HepG2 (cell line): Measurements from ENCODE around the gene LRRC45. TPM values are rescaled to one million over a fixed set of nuclear protein-coding genes. Genes with fewer than 3 reads are reported as not detected.

Source experiments
- ATM ChIP-seq: fragments of 450-650 bp; IDR thresholded peaks from 2 replicates; pipeline ENCODE4 v1.7.1; 2017; ENCODE audit warnings: mild to moderate bottlenecking, borderline replicate concordance
- CEBPG ChIP-seq: IDR thresholded peaks from 2 replicates; pipeline ENCODE4 v1.6.1; 2016
- JDP2 ChIP-seq: sonication (generic); formaldehyde crosslinking; IDR thresholded peaks from 2 replicates; pipeline ENCODE4 v1.8.1; 2022; ENCODE audit warnings: missing genetic modification reagents, borderline replicate concordance
- KLF11 ChIP-seq: IDR thresholded peaks from 2 replicates; pipeline ENCODE4 v1.6.1; 2016; ENCODE audit warnings: missing compliant biosample characterization
- KMT2B ChIP-seq: IDR thresholded peaks from 2 replicates; pipeline ENCODE4 v1.6.1; 2016; ENCODE audit warnings: missing genetic modification reagents, missing compliant biosample characterization
- MBNL3 ChIP-seq: fragments of 250-450 bp; sonication (Bioruptor Pico); conservative IDR thresholded peaks from 2 replicates; pipeline ENCODE4 v1.8.0; 2022; ENCODE audit warnings: mild to moderate bottlenecking, inconsistent platforms
- MED13 ChIP-seq: sonication (generic); formaldehyde crosslinking; IDR thresholded peaks from 2 replicates; pipeline ENCODE4 v1.5.0; 2020; ENCODE audit warnings: missing genetic modification reagents
- MXD4 ChIP-seq: IDR thresholded peaks from 2 replicates; pipeline ENCODE4 v1.6.1; 2016; ENCODE audit warnings: mild to moderate bottlenecking, missing biosample characterization, missing genetic modification reagents
- NKX3-1 ChIP-seq: sonication (generic); formaldehyde crosslinking; IDR thresholded peaks from 2 replicates; pipeline ENCODE4 v1.5.0; 2020; ENCODE audit warnings: missing genetic modification reagents
- PCBP1 ChIP-seq: fragments of 200-400 bp; formaldehyde crosslinking; IDR thresholded peaks from 2 replicates; pipeline ENCODE4 v1.6.1; 2017; ENCODE audit warnings: mild to moderate bottlenecking, low read depth, low read length, borderline replicate concordance
- PHF20 ChIP-seq: sonication (generic); formaldehyde crosslinking; IDR thresholded peaks from 2 replicates; pipeline ENCODE4 v1.5.0; 2020; ENCODE audit warnings: mild to moderate bottlenecking, missing genetic modification reagents
- PHF21A ChIP-seq: sonication (generic); formaldehyde crosslinking; IDR thresholded peaks from 2 replicates; pipeline ENCODE4 v1.5.0; 2020; ENCODE audit warnings: mild to moderate bottlenecking, missing genetic modification reagents
- SAP130 ChIP-seq: IDR thresholded peaks from 2 replicates; pipeline ENCODE4 v1.6.1; 2016; ENCODE audit warnings: low read depth
- ZBTB20 ChIP-seq: sonication (generic); formaldehyde crosslinking; IDR thresholded peaks from 2 replicates; pipeline ENCODE4 v1.8.1; 2023; ENCODE audit warnings: missing genetic modification reagents, low read depth, mild to moderate bottlenecking, borderline replicate concordance
- ZBTB3 ChIP-seq: sonication (generic); formaldehyde crosslinking; IDR thresholded peaks from 2 replicates; pipeline ENCODE4 v1.4.0; 2020; ENCODE audit warnings: low read depth, mild to moderate bottlenecking, moderate library complexity, missing genetic modification reagents, borderline replicate concordance
- ZC3H13 ChIP-seq: sonication (generic); formaldehyde crosslinking; IDR thresholded peaks from 2 replicates; pipeline ENCODE4 v1.8.1; 2023; ENCODE audit warnings: mild to moderate bottlenecking, missing genetic modification reagents, moderate library complexity
- ZFP41 ChIP-seq: sonication (generic); formaldehyde crosslinking; IDR thresholded peaks from 2 replicates; pipeline ENCODE4 v1.4.0; 2020; ENCODE audit warnings: mild to moderate bottlenecking, missing genetic modification reagents, borderline replicate concordance
- ZNF121 ChIP-seq: sonication (generic); formaldehyde crosslinking; IDR thresholded peaks from 2 replicates; pipeline ENCODE4 v1.5.0; 2020; ENCODE audit warnings: mild to moderate bottlenecking, missing genetic modification reagents
- ZNF256 ChIP-seq: sonication (generic); formaldehyde crosslinking; conservative IDR thresholded peaks from 2 replicates; pipeline ENCODE4 v1.4.0; 2020; ENCODE audit warnings: missing genetic modification reagents
- ZNF263 ChIP-seq: sonication (generic); formaldehyde crosslinking; IDR thresholded peaks from 2 replicates; pipeline ENCODE4 v1.4.0; 2020; ENCODE audit warnings: missing genetic modification reagents
- ZNF326 ChIP-seq: sonication (generic); formaldehyde crosslinking; IDR thresholded peaks from 2 replicates; pipeline ENCODE4 v1.4.0; 2020; ENCODE audit warnings: missing genetic modification reagents, borderline replicate concordance
- ZNF7 ChIP-seq: IDR thresholded peaks from 2 replicates; pipeline ENCODE4 v1.6.1; 2016; ENCODE audit warnings: missing biosample characterization, missing genetic modification reagents
- ZNF747 ChIP-seq: sonication (generic); formaldehyde crosslinking; IDR thresholded peaks from 2 replicates; pipeline ENCODE4 v1.8.1; 2023; ENCODE audit warnings: missing genetic modification reagents, mild to moderate bottlenecking, borderline replicate concordance
- ZNF761 ChIP-seq: sonication (generic); formaldehyde crosslinking; conservative IDR thresholded peaks from 2 replicates; pipeline ENCODE4 v1.4.0; 2020; ENCODE audit warnings: mild to moderate bottlenecking, missing genetic modification reagents
- ZSCAN9 ChIP-seq: IDR thresholded peaks from 2 replicates; pipeline ENCODE4 v1.6.1; 2016; ENCODE audit warnings: borderline replicate concordance
- polyA plus RNA-seq, 8 experiments: library from polyadenylated mRNA; depleted of rRNA in 3 of 8; stranded (reverse) in 7 of 8; unstranded in 1 of 8; fragments of >200 nt; fragmentation: Illumina TruSeq in 4 of 8; extraction: Trizol in 4 of 8; gene quantifications; 2 replicates each; pipeline versions ENCODE4 v1.2.1 to v1.2.3, GENCODE V29; 2011 to 2016; ENCODE audit warnings: low read depth in 4 of 8, missing spikeins in 1 of 8, mixed read lengths in 1 of 8; ENCODE audit not compliant: insufficient read depth in 1 of 8
- total RNA-seq, 5 experiments: library from RNA; depleted of rRNA; stranded (reverse); fragments of >200 nt; fragmentation: Illumina TruSeq; extraction: Trizol; gene quantifications; 2 replicates each; pipeline ENCODE4 v1.2.3, GENCODE V29; 2016; ENCODE audit warnings: low read depth in 1 of 5
- TF ChIP-seq, protein P1 (sequence below): sonication (generic); formaldehyde crosslinking; IDR thresholded peaks from 2 replicates; pipeline ENCODE4 v1.4.0; 2020; ENCODE audit warnings: mild to moderate bottlenecking, low read depth, missing genetic modification reagents
- TF ChIP-seq, protein P2 (sequence below): sonication (generic); formaldehyde crosslinking; conservative IDR thresholded peaks from 2 replicates; pipeline ENCODE4 v1.8.0; 2022; ENCODE audit warnings: low read depth, missing genetic modification reagents
- TF ChIP-seq, protein P3 (sequence below): sonication (generic); formaldehyde crosslinking; IDR thresholded peaks from 2 replicates; pipeline ENCODE4 v1.5.0; 2020; ENCODE audit warnings: mild to moderate bottlenecking, missing genetic modification reagents, borderline replicate concordance

The LRRC45 gene
- total and polyA plus RNA-seq, 2 of the 13 experiments (the other 11 are each of a cell fraction or from before 2014, with no cell fraction given): 11.6 to 48.1 TPM

DNA sequence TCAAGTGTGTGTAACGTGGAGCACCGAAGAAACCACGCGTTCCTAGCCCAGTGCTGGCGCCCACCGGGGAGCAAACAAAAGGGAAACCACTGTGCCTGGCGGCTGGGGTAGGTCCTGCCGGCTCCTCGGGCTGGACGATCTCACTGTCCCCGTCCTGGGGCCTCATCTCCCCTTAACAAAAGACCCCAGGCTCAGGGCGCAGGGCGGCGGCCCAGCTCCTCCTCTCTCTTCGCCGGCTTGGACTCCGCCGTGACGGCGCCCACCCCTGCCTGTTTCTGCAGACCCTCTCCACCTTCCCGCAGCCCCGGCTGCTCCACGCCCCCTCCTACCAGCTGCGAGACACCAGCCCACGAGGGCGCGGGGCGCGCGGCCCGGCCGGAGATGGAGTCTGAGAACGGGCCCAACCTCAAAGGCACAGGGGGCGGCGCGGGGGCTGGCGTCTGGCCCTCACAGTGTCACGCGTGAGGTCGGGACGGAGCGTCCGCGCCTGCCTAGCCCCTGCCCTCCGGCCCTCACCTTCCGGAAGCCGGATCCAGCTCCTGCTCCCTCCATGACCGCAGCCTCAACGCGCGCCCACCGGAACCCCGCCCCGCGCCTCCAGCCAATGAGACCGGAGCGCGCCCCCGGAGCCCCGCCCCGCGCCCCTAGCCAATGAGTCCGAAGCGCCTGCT, 660 bp upstream of the LRRC45 start, which contains the start of gene CENPX (continued):
- TF ChIP-seq ZNF326 (CRISPR knock-in tag) (peak; percentile 67; the same call in 1 of the 2 replicates), ZNF121 (CRISPR knock-in tag) (no peak), ZNF256 (CRISPR knock-in tag) (no peak; the same call in 1 of the 2 replicates), KMT2B (CRISPR knock-in tag) (peak; percentile 6; the same call in 1 of the 2 replicates), NKX3-1 (CRISPR knock-in tag) (peak; percentile 69; the same call in 1 of the 2 replicates), PCBP1 (peak; percentile 77; the same call in 1 of the 2 replicates), ZSCAN9 (CRISPR knock-in tag) (no peak), ZFP41 (CRISPR knock-in tag) (peak; percentile 67; the same call in 1 of the 2 replicates), CEBPG (CRISPR knock-in tag) (no peak), JDP2 (CRISPR knock-in tag) (no peak), MBNL3 (CRISPR knock-in tag) (no peak), ZNF747 (CRISPR knock-in tag) (peak; percentile 25), ZNF761 (CRISPR knock-in tag) (no peak), ZNF7 (CRISPR knock-in tag) (no peak), KLF11 (no peak), SAP130 (peak; percentile 88), ZBTB3 (CRISPR knock-in tag) (0 out of 2 replicates have a peak, but pooled peaks have one; percentile 56), PHF21A (CRISPR knock-in tag) (0 out of 2 replicates have a peak, but pooled peaks have one; percentile 13), ZC3H13 (CRISPR knock-in tag) (no peak; the same call in none of the 2 replicates), ZNF263 (CRISPR knock-in tag) (peak; percentile 50; the same call in 1 of the 2 replicates), MXD4 (CRISPR knock-in tag) (peak; percentile 81; the same call in 1 of the 2 replicates), ATM (no peak), ZBTB20 (CRISPR knock-in tag) (peak; percentile 55; the same call in 1 of the 2 replicates), PHF20 (CRISPR knock-in tag) (no peak), MED13 (peak; percentile 49; the same call in 1 of the 2 replicates)
- TF ChIP-seq, protein P1, sequence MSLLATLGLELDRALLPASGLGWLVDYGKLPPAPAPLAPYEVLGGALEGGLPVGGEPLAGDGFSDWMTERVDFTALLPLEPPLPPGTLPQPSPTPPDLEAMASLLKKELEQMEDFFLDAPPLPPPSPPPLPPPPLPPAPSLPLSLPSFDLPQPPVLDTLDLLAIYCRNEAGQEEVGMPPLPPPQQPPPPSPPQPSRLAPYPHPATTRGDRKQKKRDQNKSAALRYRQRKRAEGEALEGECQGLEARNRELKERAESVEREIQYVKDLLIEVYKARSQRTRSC: 0 out of 2 replicates have a peak, but pooled peaks have one; percentile 81
- TF ChIP-seq, protein P2, sequence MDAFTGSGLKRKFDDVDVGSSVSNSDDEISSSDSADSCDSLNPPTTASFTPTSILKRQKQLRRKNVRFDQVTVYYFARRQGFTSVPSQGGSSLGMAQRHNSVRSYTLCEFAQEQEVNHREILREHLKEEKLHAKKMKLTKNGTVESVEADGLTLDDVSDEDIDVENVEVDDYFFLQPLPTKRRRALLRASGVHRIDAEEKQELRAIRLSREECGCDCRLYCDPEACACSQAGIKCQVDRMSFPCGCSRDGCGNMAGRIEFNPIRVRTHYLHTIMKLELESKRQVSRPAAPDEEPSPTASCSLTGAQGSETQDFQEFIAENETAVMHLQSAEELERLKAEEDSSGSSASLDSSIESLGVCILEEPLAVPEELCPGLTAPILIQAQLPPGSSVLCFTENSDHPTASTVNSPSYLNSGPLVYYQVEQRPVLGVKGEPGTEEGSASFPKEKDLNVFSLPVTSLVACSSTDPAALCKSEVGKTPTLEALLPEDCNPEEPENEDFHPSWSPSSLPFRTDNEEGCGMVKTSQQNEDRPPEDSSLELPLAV (CRISPR knock-in tag): no peak
- TF ChIP-seq, protein P3, sequence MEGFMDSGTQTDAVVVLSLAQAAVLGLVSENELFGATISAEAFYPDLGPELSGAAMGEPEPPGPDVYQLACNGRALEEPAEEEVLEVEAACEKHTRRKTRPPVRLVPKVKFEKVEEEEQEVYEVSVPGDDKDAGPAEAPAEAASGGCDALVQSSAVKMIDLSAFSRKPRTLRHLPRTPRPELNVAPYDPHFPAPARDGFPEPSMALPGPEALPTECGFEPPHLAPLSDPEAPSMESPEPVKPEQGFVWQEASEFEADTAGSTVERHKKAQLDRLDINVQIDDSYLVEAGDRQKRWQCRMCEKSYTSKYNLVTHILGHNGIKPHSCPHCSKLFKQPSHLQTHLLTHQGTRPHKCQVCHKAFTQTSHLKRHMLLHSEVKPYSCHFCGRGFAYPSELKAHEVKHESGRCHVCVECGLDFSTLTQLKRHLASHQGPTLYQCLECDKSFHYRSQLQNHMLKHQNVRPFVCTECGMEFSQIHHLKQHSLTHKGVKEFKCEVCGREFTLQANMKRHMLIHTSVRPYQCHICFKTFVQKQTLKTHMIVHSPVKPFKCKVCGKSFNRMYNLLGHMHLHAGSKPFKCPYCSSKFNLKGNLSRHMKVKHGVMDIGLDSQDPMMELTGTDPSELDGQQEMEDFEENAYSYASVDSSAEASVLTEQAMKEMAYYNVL: peak; percentile 78; the same call in 1 of the 2 replicates
